ENCODE measurements around the gene RAD51B. TPM values are rescaled to one million over a fixed set of nuclear protein-coding genes. Genes with fewer than 3 reads are reported as not detected.

Gene RAD51B
- polyA plus RNA-seq, 3 donors, result 3.6 to 11.6 (median 9.4) TPM

GRCh38 chr14:68621400-68622365 lies 802.1 kb downstream of the RAD51B start:
- intact Hi-C loops (cut with micrococcal nuclease), result no loop called here

More at GRCh38 chr14:68621400-68622365, 802.1 kb downstream of the RAD51B start:
- peaks cover 16% of the 10 kb centered on the region for H3K4me1 Mint-ChIP-seq
- H3K9ac ChIP-seq (ENCODE audit: insufficient read depth, low read length, poor library complexity, severe bottlenecking), result no peak overlapping the region
- H3K4me3 ChIP-seq (replicated peaks in 1 of 3; ENCODE audit: low read depth in 2 of 3, low read length in 3 of 3), result no peak overlapping the region
- H3K27ac ChIP-seq (ENCODE audit: low read depth in 1 of 2, low read length in 2 of 2), result no peak overlapping the region
- no peaks in the 10 kb centered on the region for H4K20me1 ChIP-seq (ENCODE audit: insufficient read depth, low read length)
- no peak for DNase-seq
- H3K36me3 ChIP-seq (replicated peaks in 1 of 2; ENCODE audit: control insufficient read depth in 1 of 2, insufficient read depth in 2 of 2, low read length in 2 of 2), result peaks cover 0 to 10% of the 10 kb centered on the region in 2 donors
- peaks cover 17 to 23% of the 10 kb centered on the region in 2 donors for H3K9me3 ChIP-seq (replicated peaks in 1 of 2; ENCODE audit: control insufficient read depth in 1 of 2, insufficient read depth in 1 of 2, low read length in 2 of 2)
- H3K4me3 Mint-ChIP-seq, result no peak overlapping the region
- peaks cover 5 to 16% of the 10 kb centered on the region in 2 donors for H3K36me3 Mint-ChIP-seq
- no peaks in the 10 kb centered on the region for H3K79me2 ChIP-seq (ENCODE audit: insufficient read depth, low read length)
- H3K27me3 ChIP-seq (ENCODE audit: control insufficient read depth in 2 of 2, insufficient read depth in 2 of 2, low read length in 2 of 2), result no peaks in the 10 kb centered on the region
- H2AFZ ChIP-seq (ENCODE audit: insufficient read depth, low read depth, low read length, poor library complexity, severe bottlenecking), result no peak overlapping the region
- TF ChIP-seq CTCF (IDR thresholded peaks at IDR 0.05), result no peak
- peaks cover 25 to 38% (median 31%) of the 10 kb centered on the region in 7 donors for H3K9me3 Mint-ChIP-seq
- peak overlapping the region in 3 of 7 donors; percentile 22 to 79 (median 38) for H3K27ac Mint-ChIP-seq
- no peak overlapping the region for H3K4me2 ChIP-seq (replicated peaks; ENCODE audit: extremely low read depth, low read length, poor library complexity, severe bottlenecking)
- peaks cover 13 to 15% of the 10 kb centered on the region in 2 donors for H3K4me1 ChIP-seq (ENCODE audit: control insufficient read depth in 1 of 2, insufficient read depth in 2 of 2, low read length in 2 of 2)
- WGBS (ENCODE audit: insufficient coverage), result 86% methylated on average over 3 of the region's 6 CpGs
- H3K27me3 Mint-ChIP-seq (ENCODE audit: low read depth in 3 of 3), result peaks cover 3 to 4% (median 4%) of the 10 kb centered on the region in 3 donors
